HepG2 (cell line): Measurements from ENCODE around the gene MTA3. TPM values are rescaled to one million over a fixed set of nuclear protein-coding genes. Genes with fewer than 3 reads are reported as not detected.
A peak's percentile ranks its signal among the peaks of the same experiment; 100 is the strongest.

Experiments
- ATAC-seq: fragments of 200-7000 bp; cut with Tn5 transposase; 3 replicates; pipeline ENCODE4 v1.9.1; 2020; ENCODE audit warnings: mild to moderate bottlenecking, moderate library complexity
- BruUV-seq: library from RNA; stranded (reverse); fragments of 400-500 nt; replicated peaks from 2 replicates; lab custom pipeline; 2021; lab: Mats Ljungman, UMichigan
- CTCF ChIA-PET: fragments of 300-600 bp; formaldehyde crosslinking; extraction: SDS; loops from one replicate; lab custom pipeline; 2021; ENCODE audit warnings: low total read pairs, inconsistent platforms, low intra/inter-chr PET ratio; lab: Yijun Ruan, JAX
- POLR2A ChIA-PET: fragments of 350-600 bp; sonication (Branson Sonifier 250); formaldehyde crosslinking; loops from one replicate; lab custom pipeline; 2020; ENCODE audit warnings: antibody characterized with exemption, inconsistent platforms; lab: Yijun Ruan, JAX
- DNase-seq: peaks from one replicate; pipeline ENCODE4 v3.0.0-alpha.2; 2015; ENCODE audit warnings: low spot score
- FAIRE-seq: peaks from 3 replicates; lab custom pipeline; 2011; peaks lifted over from hg19 to GRCh38; lab: Jason Lieb, UNC
- H2AFZ ChIP-seq: one replicate; pipeline ENCODE4 v1.6.1; 2011; ENCODE audit warnings: low read length, inconsistent platforms
- H3K27ac ChIP-seq: fragments of 300-600 bp; 3 replicates; pipeline ENCODE4 v1.8.0; 2011; ENCODE audit warnings: mixed run types, mild to moderate bottlenecking, mixed read lengths, low read length, inconsistent platforms; ENCODE audit not compliant: insufficient read depth; ENCODE audit errors: extremely low read length
- H3K27me3 ChIP-seq, 2 experiments: fragments of 200-600 bp in 1 of 2; 2 replicates in 1 of 2; 3 replicates in 1 of 2; pipeline versions ENCODE4 v1.6.0 to v1.8.0; 2011; ENCODE audit warnings: low read length in 2 of 2, mild to moderate bottlenecking in 2 of 2, moderate library complexity in 2 of 2, inconsistent platforms in 1 of 2; ENCODE audit not compliant: insufficient read depth in 2 of 2, control insufficient read depth in 1 of 2
- H3K36me3 ChIP-seq, 2 experiments: fragments of 200-600 bp in 1 of 2; replicated peaks in 1 of 2; 2 replicates in 1 of 2; 3 replicates in 1 of 2; pipeline versions ENCODE4 v1.5.1 to v1.8.0; 2011; ENCODE audit warnings: low read length in 2 of 2, inconsistent platforms in 1 of 2; ENCODE audit not compliant: insufficient read depth in 2 of 2, control insufficient read depth in 1 of 2
- H3K4me1 ChIP-seq: 2 replicates; pipeline ENCODE4 v1.5.1; 2012; ENCODE audit warnings: low read length, inconsistent platforms; ENCODE audit not compliant: insufficient read depth
- H3K4me2 ChIP-seq: 2 replicates; pipeline ENCODE4 v1.6.0; 2011; ENCODE audit warnings: low read depth, low read length, inconsistent platforms
- H3K4me3 ChIP-seq, 3 experiments: fragments of 200-600 bp in 1 of 3; sonication (generic), shearing (Covaris generic) in 1 of 3; replicated peaks in 1 of 3; 2 replicates each; pipeline ENCODE4 v1.5.1; 2011 to 2016; ENCODE audit warnings: low read length in 3 of 3, inconsistent platforms in 2 of 3, low read depth in 2 of 3, mild to moderate bottlenecking in 2 of 3, control low read depth in 1 of 3, mixed read lengths in 1 of 3; ENCODE audit not compliant: insufficient read depth in 1 of 3
- H3K79me2 ChIP-seq: one replicate; pipeline ENCODE4 v1.6.1; 2011; ENCODE audit warnings: low read length, inconsistent platforms; ENCODE audit not compliant: insufficient read depth
- H3K9ac ChIP-seq: 2 replicates; pipeline ENCODE4 v1.6.0; 2011; ENCODE audit warnings: mild to moderate bottlenecking, low read depth, low read length, inconsistent platforms; ENCODE audit not compliant: insufficient read depth
- H3K9me3 ChIP-seq: 2 replicates; pipeline ENCODE4 v1.5.1; 2012; ENCODE audit warnings: mild to moderate bottlenecking, low read length
- H4K20me1 ChIP-seq: 2 replicates; pipeline ENCODE4 v1.6.0; 2011; ENCODE audit warnings: inconsistent platforms, mild to moderate bottlenecking, low read length, moderate library complexity; ENCODE audit not compliant: insufficient read depth
- ARID5B ChIP-seq: IDR thresholded peaks from 2 replicates; pipeline ENCODE4 v1.4.0; 2020; ENCODE audit warnings: mild to moderate bottlenecking, missing genetic modification reagents
- CEBPB ChIP-seq: IDR thresholded peaks from 2 replicates; pipeline ENCODE4 v1.6.1; 2011; ENCODE audit warnings: low read depth, low read length, improper control_type of control experiment, borderline replicate concordance
- EEA1 ChIP-seq: sonication (generic); formaldehyde crosslinking; IDR thresholded peaks from 2 replicates; pipeline ENCODE4 v1.5.1; 2020; ENCODE audit warnings: mild to moderate bottlenecking, missing genetic modification reagents, borderline replicate concordance
- PCBP1 ChIP-seq: fragments of 200-400 bp; formaldehyde crosslinking; IDR thresholded peaks from 2 replicates; pipeline ENCODE4 v1.6.1; 2017; ENCODE audit warnings: mild to moderate bottlenecking, low read depth, low read length, borderline replicate concordance
- RBM22 ChIP-seq: fragments of 200-400 bp; formaldehyde crosslinking; optimal IDR thresholded peaks from 2 replicates; pipeline ENCODE3; 2017; ENCODE audit warnings: mild to moderate bottlenecking, low read length, moderate library complexity
- ZBTB42 ChIP-seq: sonication (generic); formaldehyde crosslinking; IDR thresholded peaks from 2 replicates; pipeline ENCODE4 v1.5.0; 2020; ENCODE audit warnings: mild to moderate bottlenecking, missing genetic modification reagents
- ZIK1 ChIP-seq: sonication (generic); formaldehyde crosslinking; IDR thresholded peaks from 2 replicates; pipeline ENCODE4 v1.5.0; 2020; ENCODE audit warnings: mild to moderate bottlenecking, low read depth, missing genetic modification reagents, borderline replicate concordance
- ZNF121 ChIP-seq: sonication (generic); formaldehyde crosslinking; IDR thresholded peaks from 2 replicates; pipeline ENCODE4 v1.5.0; 2020; ENCODE audit warnings: mild to moderate bottlenecking, missing genetic modification reagents
- ZNF432 ChIP-seq: sonication (generic); formaldehyde crosslinking; IDR thresholded peaks from 2 replicates; pipeline ENCODE4 v1.5.0; 2020; ENCODE audit warnings: missing genetic modification reagents, mild to moderate bottlenecking, borderline replicate concordance
- ZNF441 ChIP-seq: sonication (generic); formaldehyde crosslinking; IDR thresholded peaks from 2 replicates; pipeline ENCODE4 v1.7.0; 2021; ENCODE audit warnings: missing genetic modification reagents, borderline replicate concordance
- WGBS: methylation state at CpG from one replicate; pipeline ENCODE4 v1.1.6; 2017; ENCODE audit warnings: low lambda C conversion rate; 5-methylcytosine and 5-hydroxymethylcytosine counted together
- in situ Hi-C: cut with HindIII; loops from 2 replicates; pipeline ENCODE4 v1.10.0; 2017; ENCODE audit warnings: low pct_unique_long_range_greater_than_20kb; ENCODE audit not compliant: extremely low pct_ligation_motif_present
- intact Hi-C: fragments of 100-400 bp; cut with micrococcal nuclease; formaldehyde crosslinking; loops from one replicate; pipeline ENCODE4 v1.10.0; 2022; ENCODE audit not compliant: unreplicated experiment
- polyA plus RNA-seq, 8 experiments: library from polyadenylated mRNA; depleted of rRNA in 3 of 8; stranded (reverse) in 7 of 8; unstranded in 1 of 8; fragments of >200 nt; fragmentation: Illumina TruSeq in 4 of 8; extraction: Trizol in 4 of 8; gene quantifications; 2 replicates each; pipeline versions ENCODE4 v1.2.1 to v1.2.3, GENCODE V29; 2011 to 2016; ENCODE audit warnings: low read depth in 4 of 8, missing spikeins in 1 of 8, mixed read lengths in 1 of 8; ENCODE audit not compliant: insufficient read depth in 1 of 8
- total RNA-seq, 5 experiments: library from RNA; depleted of rRNA; stranded (reverse); fragments of >200 nt; fragmentation: Illumina TruSeq; extraction: Trizol; gene quantifications; 2 replicates each; pipeline ENCODE4 v1.2.3, GENCODE V29; 2016; ENCODE audit warnings: low read depth in 1 of 5

The MTA3 gene
- total and polyA plus RNA-seq, 2 of the 13 experiments (the other 11 are each of a cell fraction or from before 2014, with no cell fraction given): 48.8 to 77.8 TPM

DNA sequence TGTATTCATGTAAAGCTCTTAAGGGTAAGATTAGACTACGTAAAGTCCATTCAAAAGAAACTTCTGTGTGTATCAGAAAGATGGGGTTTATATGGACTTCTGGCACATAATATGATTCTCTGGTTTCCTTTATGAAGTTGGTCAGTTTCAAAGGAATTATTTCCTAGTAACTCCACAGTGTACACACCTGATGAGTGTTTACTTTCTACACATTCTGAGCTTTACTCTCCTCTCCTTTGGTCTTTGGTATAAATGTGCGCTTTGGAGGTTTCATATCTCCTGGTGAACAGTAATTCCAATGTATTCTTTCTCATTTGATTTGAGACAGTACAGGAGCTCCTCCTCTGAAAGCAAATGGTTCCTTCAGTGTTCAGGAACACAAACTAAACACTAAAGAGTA, 107.4 kb downstream of the MTA3 start (continued):
- TF ChIP-seq ARID5B (CRISPR knock-in tag) (peak; percentile 79), ZIK1 (CRISPR knock-in tag) (no peak), ZNF121 (no peak)

- peaks cover 10 to 37% of the 10 kb centered on the region in 2 experiments for H3K36me3 ChIP-seq
- H3K27ac ChIP-seq: no peak overlapping the region
- intact Hi-C loops: no loop called here
- FAIRE-seq (no peak), ATAC-seq (no peak), DNase-seq (no peak)
- no peaks in the 10 kb centered on the region for H3K79me2 ChIP-seq
- CTCF ChIA-PET: no interaction called here
- TF ChIP-seq ZBTB42 (no peak), EEA1 (CRISPR knock-in tag) (no peak), PCBP1 (no peak), CEBPB (peak; percentile 42; the same call in 1 of the 2 replicates), RBM22 (no peak), ZNF441 (no peak), ZNF432 (CRISPR knock-in tag) (no peak)
- no peak overlapping the region for H3K4me3 ChIP-seq
- H3K27me3 ChIP-seq: no peaks in the 10 kb centered on the region
- H3K9me3 ChIP-seq: no peaks in the 10 kb centered on the region
- H3K4me2 ChIP-seq: no peak overlapping the region
- no peak overlapping the region for H3K9ac ChIP-seq
- H4K20me1 ChIP-seq: no peaks in the 10 kb centered on the region
- H2AFZ ChIP-seq: no peak overlapping the region
- H3K4me1 ChIP-seq: no peaks in the 10 kb centered on the region
- POLR2A ChIA-PET: no interaction called here
- 90% methylated on average over 5 of the region's 5 CpGs for WGBS
- in situ Hi-C loops: no loop called here
- no TSS peak for BruUV-seq
Measured at GRCh38 chr2:42685303-42685702, 116.9 kb downstream of the MTA3 start.
